PFSK-1 (cell line): Measurements from ENCODE around the gene TUBA4B.

Experiments
- FOXP2 ChIP-seq: optimal IDR thresholded peaks from 2 replicates; pipeline ENCODE3; 2011; ENCODE audit warnings: borderline replicate concordance, control low read depth, inconsistent platforms; ENCODE audit not compliant: insufficient read depth; ENCODE audit errors: extremely low read length, extremely low read depth
- POLR2AphosphoS5 ChIP-seq: IDR thresholded peaks from 2 replicates; pipeline ENCODE4 v1.6.1; 2012; ENCODE audit warnings: low read depth, mild to moderate bottlenecking, control low read depth, low read length, moderate library complexity
- SIN3A ChIP-seq: IDR thresholded peaks from 2 replicates; pipeline ENCODE4 v1.6.1; 2012; ENCODE audit warnings: mild to moderate bottlenecking, low read length, moderate library complexity, borderline replicate concordance; ENCODE audit not compliant: insufficient read depth
- TAF1 ChIP-seq: IDR thresholded peaks from 2 replicates; pipeline ENCODE4 v1.6.1; 2012; ENCODE audit warnings: low read length, control low read depth, borderline replicate concordance; ENCODE audit not compliant: insufficient read depth
- TF ChIP-seq, protein P1 (sequence below), 2 experiments: IDR thresholded peaks; 2 replicates each; pipeline versions ENCODE4 v1.6.1 to v1.8.0; 2011 to 2012; ENCODE audit warnings: low read depth in 2 of 2, low read length in 2 of 2, control low read depth in 1 of 2, inconsistent platforms in 1 of 2, mild to moderate bottlenecking in 1 of 2, moderate library complexity in 1 of 2; ENCODE audit not compliant: insufficient read depth in 1 of 2

TUBA4B gene

GRCh38 chr2:219218732-219219701 lies 34.0 kb upstream of the TUBA4B start, which contains the start of gene ABCB6:
TSS of gene ABCB6 (minus strand) at chr2:219218958. CDS start at chr2:219218673, 285 bp downstream.
- peak; percentile 4; the same call in 1 of the 2 replicates for TF ChIP-seq SIN3A
- peak; percentile 90 for TF ChIP-seq POLR2AphosphoS5
- TF ChIP-seq, protein P1, sequence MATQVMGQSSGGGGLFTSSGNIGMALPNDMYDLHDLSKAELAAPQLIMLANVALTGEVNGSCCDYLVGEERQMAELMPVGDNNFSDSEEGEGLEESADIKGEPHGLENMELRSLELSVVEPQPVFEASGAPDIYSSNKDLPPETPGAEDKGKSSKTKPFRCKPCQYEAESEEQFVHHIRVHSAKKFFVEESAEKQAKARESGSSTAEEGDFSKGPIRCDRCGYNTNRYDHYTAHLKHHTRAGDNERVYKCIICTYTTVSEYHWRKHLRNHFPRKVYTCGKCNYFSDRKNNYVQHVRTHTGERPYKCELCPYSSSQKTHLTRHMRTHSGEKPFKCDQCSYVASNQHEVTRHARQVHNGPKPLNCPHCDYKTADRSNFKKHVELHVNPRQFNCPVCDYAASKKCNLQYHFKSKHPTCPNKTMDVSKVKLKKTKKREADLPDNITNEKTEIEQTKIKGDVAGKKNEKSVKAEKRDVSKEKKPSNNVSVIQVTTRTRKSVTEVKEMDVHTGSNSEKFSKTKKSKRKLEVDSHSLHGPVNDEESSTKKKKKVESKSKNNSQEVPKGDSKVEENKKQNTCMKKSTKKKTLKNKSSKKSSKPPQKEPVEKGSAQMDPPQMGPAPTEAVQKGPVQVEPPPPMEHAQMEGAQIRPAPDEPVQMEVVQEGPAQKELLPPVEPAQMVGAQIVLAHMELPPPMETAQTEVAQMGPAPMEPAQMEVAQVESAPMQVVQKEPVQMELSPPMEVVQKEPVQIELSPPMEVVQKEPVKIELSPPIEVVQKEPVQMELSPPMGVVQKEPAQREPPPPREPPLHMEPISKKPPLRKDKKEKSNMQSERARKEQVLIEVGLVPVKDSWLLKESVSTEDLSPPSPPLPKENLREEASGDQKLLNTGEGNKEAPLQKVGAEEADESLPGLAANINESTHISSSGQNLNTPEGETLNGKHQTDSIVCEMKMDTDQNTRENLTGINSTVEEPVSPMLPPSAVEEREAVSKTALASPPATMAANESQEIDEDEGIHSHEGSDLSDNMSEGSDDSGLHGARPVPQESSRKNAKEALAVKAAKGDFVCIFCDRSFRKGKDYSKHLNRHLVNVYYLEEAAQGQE (IDR thresholded peaks at IDR 0.05; ENCODE audit: insufficient read depth in 1 of 2, low read depth in 2 of 2, low read length in 2 of 2) = no peak
- TF ChIP-seq FOXP2 = peak; percentile 64
- peak; percentile 66; the same call in 1 of the 2 replicates for TF ChIP-seq TAF1

DNA sequence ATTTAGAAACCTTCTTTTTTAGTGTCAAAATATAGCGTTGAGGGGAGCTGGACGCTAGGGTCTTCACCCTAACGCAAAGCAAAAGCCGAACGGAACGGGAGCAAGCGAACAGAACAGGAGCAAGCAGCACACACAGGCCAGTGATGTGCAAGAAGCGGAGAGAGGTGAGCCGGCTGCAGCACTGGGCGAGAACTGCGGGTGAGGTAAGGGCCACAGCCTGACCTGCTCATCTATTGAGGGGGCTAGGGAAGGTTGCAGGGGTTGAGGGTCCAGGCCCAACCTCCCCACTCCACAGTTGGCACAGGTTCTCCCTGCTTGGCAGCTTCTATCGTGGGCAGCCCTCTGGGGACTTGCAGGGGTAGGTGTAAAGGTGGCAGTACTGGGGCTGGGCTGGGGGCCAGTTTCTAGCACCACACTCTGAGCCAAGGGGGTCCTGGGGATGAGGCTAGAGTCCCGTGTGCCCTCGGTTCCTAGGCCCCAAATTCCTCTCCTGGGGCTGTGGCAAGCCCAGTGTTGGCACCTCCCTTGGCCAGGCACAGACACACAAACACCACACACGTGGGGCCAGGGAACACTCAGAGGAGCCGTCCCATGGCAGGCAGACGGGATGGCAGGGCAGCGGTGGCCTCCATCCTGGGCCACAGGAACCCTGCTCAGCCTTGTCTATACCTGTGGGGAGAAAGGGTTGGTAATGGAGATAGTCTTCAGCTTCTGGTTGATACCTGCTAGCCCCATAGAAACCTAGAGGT lies 33.1 kb upstream of the TUBA4B start:
- no peak for TF ChIP-seq FOXP2
- TF ChIP-seq, protein P1 (IDR thresholded peaks at IDR 0.05; ENCODE audit: insufficient read depth in 1 of 2, low read depth in 2 of 2, low read length in 2 of 2) = no peak
- no peak for TF ChIP-seq POLR2AphosphoS5
- no peak for TF ChIP-seq TAF1
- no peak for TF ChIP-seq SIN3A

DNA sequence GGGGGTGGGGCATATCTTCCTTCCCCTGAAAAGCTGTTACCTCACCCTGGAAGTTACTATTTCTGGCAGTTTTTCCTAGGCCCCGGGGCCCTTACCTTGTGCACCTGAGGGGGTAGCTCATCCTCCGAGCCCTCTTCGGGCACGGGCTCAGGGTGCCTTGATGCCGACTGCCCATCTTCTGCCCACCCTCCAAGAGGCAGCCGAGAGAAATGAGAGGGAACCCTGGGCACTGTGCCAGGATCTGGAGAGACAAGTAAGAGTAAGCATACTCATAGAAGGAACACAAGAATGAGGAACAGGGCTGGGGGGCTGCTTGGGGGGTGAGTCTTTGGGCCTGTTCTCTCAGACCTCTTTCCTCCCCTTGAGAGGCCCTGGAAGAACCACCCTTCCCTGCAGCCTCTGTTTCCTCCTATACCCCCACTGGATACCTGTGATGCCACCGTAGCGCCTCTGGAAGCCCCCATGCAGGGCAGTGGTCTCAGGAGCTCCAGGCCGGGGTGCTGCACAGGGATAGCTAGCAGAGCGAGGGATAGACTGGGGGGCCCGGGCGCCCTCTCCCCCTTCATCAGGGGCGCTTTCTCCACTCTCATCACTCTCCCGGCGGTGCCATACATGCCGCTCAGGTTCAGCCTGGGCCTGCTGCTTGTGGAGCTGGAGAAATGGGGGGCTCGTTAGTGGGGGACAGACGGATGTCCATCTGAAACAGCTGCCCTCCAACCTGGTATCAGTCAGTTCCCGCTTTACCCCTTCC lies 32.2 kb upstream of the TUBA4B start:
- TF ChIP-seq POLR2AphosphoS5 = no peak
- TF ChIP-seq, protein P1 (IDR thresholded peaks at IDR 0.05; ENCODE audit: insufficient read depth in 1 of 2, low read depth in 2 of 2, low read length in 2 of 2) = no peak
- TF ChIP-seq FOXP2 = no peak
- no peak for TF ChIP-seq SIN3A
- no peak for TF ChIP-seq TAF1

DNA sequence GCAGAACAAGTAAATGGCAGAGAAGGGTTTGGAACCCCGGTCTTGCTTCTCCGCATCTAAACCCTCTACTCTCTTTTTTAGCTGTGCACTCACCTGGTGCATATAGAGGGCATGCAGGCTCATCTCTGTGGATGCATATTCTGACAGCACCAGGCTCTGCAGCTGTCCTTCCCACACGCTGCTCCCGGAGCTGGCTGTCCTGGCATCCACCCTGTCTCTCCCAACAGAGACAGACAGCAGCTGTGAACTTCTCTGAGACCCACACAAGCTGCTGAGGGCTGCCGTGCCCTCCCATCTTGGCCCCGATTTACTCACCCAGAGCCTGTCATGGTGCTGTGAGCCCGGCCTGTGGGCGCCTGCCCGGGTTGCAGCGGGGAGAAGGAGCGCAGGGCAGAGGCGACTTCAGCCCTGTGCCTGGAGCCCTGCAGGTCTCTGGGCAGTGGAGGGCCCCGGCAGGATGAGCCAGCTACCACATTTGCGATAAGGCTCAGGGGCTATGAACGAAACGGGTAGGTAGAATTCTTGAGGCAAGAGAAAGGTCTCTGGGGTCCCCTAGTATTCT lies 31.0 kb upstream of the TUBA4B start:
- TF ChIP-seq POLR2AphosphoS5 (no peak), SIN3A (no peak), FOXP2 (no peak), TAF1 (no peak)
- TF ChIP-seq, protein P1 (IDR thresholded peaks at IDR 0.05; ENCODE audit: insufficient read depth in 1 of 2, low read depth in 2 of 2, low read length in 2 of 2) = no peak
